ENCODE results near the gene IP6K3. TPM values are rescaled to one million over a fixed set of nuclear protein-coding genes. Genes with fewer than 3 reads are reported as not detected.

Gene IP6K3
- total RNA-seq, 1 donor from 2014 or later, result 3.0 TPM

GRCh38 chr6:33686225-33686924 is 60.3 kb downstream of the IP6K3 start:
- Mint-ChIP-seq H3K27ac (ENCODE audit: unreplicated experiment) (no peak overlapping the region), H3K36me3 (ENCODE audit: unreplicated experiment) (peaks cover 27% of the 10 kb centered on the region)

GRCh38 chr6:33685411-33686224 is 61.1 kb downstream of the IP6K3 start:
- peaks cover 7% of the 10 kb centered on the region for H3K4me1 Mint-ChIP-seq (ENCODE audit: unreplicated experiment)
- H3K27ac Mint-ChIP-seq (ENCODE audit: unreplicated experiment), result no peak overlapping the region
- no peaks in the 10 kb centered on the region for H3K27me3 Mint-ChIP-seq (ENCODE audit: unreplicated experiment)
- DNase-seq (ENCODE audit: extremely low spot score, unreplicated experiment), result no peak
- no peak for TF ChIP-seq CTCF (IDR thresholded peaks at IDR 0.05)
- no peaks in the 10 kb centered on the region for H3K9me3 Mint-ChIP-seq (ENCODE audit: unreplicated experiment)
- H3K36me3 Mint-ChIP-seq (ENCODE audit: unreplicated experiment), result peaks cover 22% of the 10 kb centered on the region
- no peak overlapping the region for H3K4me3 Mint-ChIP-seq (ENCODE audit: unreplicated experiment)

More at GRCh38 chr6:33686225-33686924, 60.3 kb downstream of the IP6K3 start:
- H3K4me3 Mint-ChIP-seq (ENCODE audit: unreplicated experiment), result no peak overlapping the region
- peaks cover 9% of the 10 kb centered on the region for H3K4me1 Mint-ChIP-seq (ENCODE audit: unreplicated experiment)
- DNase-seq (ENCODE audit: extremely low spot score, unreplicated experiment), result no peak
- TF ChIP-seq CTCF (IDR thresholded peaks at IDR 0.05), result no peak
- no peaks in the 10 kb centered on the region for H3K27me3 Mint-ChIP-seq (ENCODE audit: unreplicated experiment)
- H3K9me3 Mint-ChIP-seq (ENCODE audit: unreplicated experiment), result no peaks in the 10 kb centered on the region

DNA sequence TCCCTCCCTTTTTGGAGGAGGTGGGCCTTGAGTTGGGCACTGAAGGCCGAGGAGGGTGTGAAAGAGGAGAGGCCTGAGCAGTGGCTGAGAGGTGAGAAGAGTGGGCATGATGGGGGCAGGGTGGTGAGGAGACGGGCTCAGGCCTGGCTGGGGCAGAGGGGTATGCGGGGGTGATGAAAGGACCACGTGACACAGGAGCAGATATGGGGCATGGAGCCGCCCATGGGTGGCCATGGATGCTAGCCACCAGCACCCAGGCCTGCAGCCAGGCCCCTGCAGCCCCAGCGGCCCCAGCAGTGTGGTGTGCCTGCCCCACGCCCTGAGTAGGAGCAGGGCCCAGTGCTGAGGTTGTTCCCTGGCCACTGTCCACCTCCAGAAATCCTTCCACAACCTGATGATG is 61.7 kb downstream of the IP6K3 start:
- peaks cover 7% of the 10 kb centered on the region for H3K4me1 Mint-ChIP-seq (ENCODE audit: unreplicated experiment)
- H3K36me3 Mint-ChIP-seq (ENCODE audit: unreplicated experiment), result peaks cover 22% of the 10 kb centered on the region
- H3K27ac Mint-ChIP-seq (ENCODE audit: unreplicated experiment), result no peak overlapping the region
- TF ChIP-seq CTCF (IDR thresholded peaks at IDR 0.05), result no peak
- H3K27me3 Mint-ChIP-seq (ENCODE audit: unreplicated experiment), result no peaks in the 10 kb centered on the region
- no peak for DNase-seq (ENCODE audit: extremely low spot score, unreplicated experiment)
- H3K9me3 Mint-ChIP-seq (ENCODE audit: unreplicated experiment), result no peaks in the 10 kb centered on the region
- H3K4me3 Mint-ChIP-seq (ENCODE audit: unreplicated experiment), result no peak overlapping the region

GRCh38 chr6:33684428-33684896 is 62.2 kb downstream of the IP6K3 start:
- no peak for DNase-seq (ENCODE audit: extremely low spot score, unreplicated experiment)
- Mint-ChIP-seq H3K4me1 (ENCODE audit: unreplicated experiment) (peaks cover 7% of the 10 kb centered on the region), H3K36me3 (ENCODE audit: unreplicated experiment) (peaks cover 21% of the 10 kb centered on the region), H3K9me3 (ENCODE audit: unreplicated experiment) (no peaks in the 10 kb centered on the region), H3K4me3 (ENCODE audit: unreplicated experiment) (no peak overlapping the region), H3K27me3 (ENCODE audit: unreplicated experiment) (no peaks in the 10 kb centered on the region), H3K27ac (ENCODE audit: unreplicated experiment) (no peak overlapping the region)
- no peak for TF ChIP-seq CTCF (IDR thresholded peaks at IDR 0.05)

All from osteocyte (in vitro differentiated cells).